OCI-LY7 (cell line): ENCODE data around the gene ADARB2. TPM values are rescaled to one million over a fixed set of nuclear protein-coding genes. Genes with fewer than 3 reads are reported as not detected.

Experiments used
- BruUV-seq: library from RNA; stranded (reverse); fragments of 400-500 nt; replicated peaks from 2 replicates; lab custom pipeline; 2021; lab: Mats Ljungman, UMichigan
- CTCF ChIA-PET: fragments of 300-600 bp; sonication (Branson Sonifier 250); formaldehyde crosslinking; loops from one replicate; lab custom pipeline; 2022; ENCODE audit warnings: antibody characterized with exemption; ENCODE audit not compliant: unreplicated experiment; lab: Charles Lee
- POLR2A ChIA-PET: fragments of 300-600 bp; sonication (Branson Sonifier 250); formaldehyde crosslinking; loops from one replicate; lab custom pipeline; 2022; ENCODE audit warnings: antibody characterized with exemption; lab: Charles Lee
- DNase-seq: peaks from one replicate; pipeline ENCODE4 v3.0.0-alpha.2; 2015; ENCODE audit warnings: low spot score
- H2AFZ ChIP-seq: fragments of 200-600 bp; sonication (generic), shearing (Covaris generic); 2 replicates; pipeline ENCODE4 v1.6.1; 2014; ENCODE audit warnings: mild to moderate bottlenecking, antibody characterized with exemption, low read length, moderate library complexity
- H3K27ac ChIP-seq: fragments of 200-600 bp; sonication (generic); 2 replicates; pipeline ENCODE4 v1.5.1; 2014; ENCODE audit warnings: mixed run types, low read depth, mild to moderate bottlenecking, moderate library complexity, low read length, inconsistent platforms; ENCODE audit not compliant: poor library complexity, severe bottlenecking
- H3K36me3 ChIP-seq: fragments of 200-600 bp; sonication (generic); 2 replicates; pipeline ENCODE4 v1.6.1; 2014; ENCODE audit warnings: mild to moderate bottlenecking, antibody characterized with exemption, low read length, moderate library complexity, mixed read lengths; ENCODE audit not compliant: insufficient read depth
- H3K4me1 ChIP-seq: fragments of 200-600 bp; sonication (generic); 2 replicates; pipeline ENCODE4 v1.5.1; 2014; ENCODE audit warnings: mild to moderate bottlenecking, low read length; ENCODE audit not compliant: insufficient read depth, poor library complexity, severe bottlenecking
- H3K4me2 ChIP-seq: fragments of 200-600 bp; sonication (generic); 2 replicates; pipeline ENCODE4 v1.6.1; 2014; ENCODE audit warnings: mild to moderate bottlenecking, low read length
- H3K4me3 ChIP-seq: fragments of 200-600 bp; sonication (generic); 2 replicates; pipeline ENCODE4 v1.5.1; 2014; ENCODE audit warnings: mild to moderate bottlenecking, low read depth, low read length; ENCODE audit not compliant: poor library complexity, severe bottlenecking
- H3K79me2 ChIP-seq: fragments of 200-600 bp; sonication (generic); 2 replicates; pipeline ENCODE4 v1.6.1; 2016; ENCODE audit warnings: low read depth, mild to moderate bottlenecking, low read length, moderate library complexity, mixed read lengths; ENCODE audit not compliant: insufficient read depth
- H3K9me2 ChIP-seq: fragments of 200-600 bp; sonication (generic); 2 replicates; pipeline ENCODE4 v1.6.1; 2016; ENCODE audit warnings: mild to moderate bottlenecking, low read length, mixed read lengths; ENCODE audit not compliant: insufficient read depth
- H3K9me3 ChIP-seq: fragments of 200-600 bp; sonication (generic); 2 replicates; pipeline ENCODE4 v1.6.1; 2014; ENCODE audit warnings: mild to moderate bottlenecking, mixed run types, low read length, mixed read lengths
- H4K20me1 ChIP-seq: fragments of 200-600 bp; sonication (generic); 2 replicates; pipeline ENCODE4 v1.6.1; 2014; ENCODE audit warnings: mild to moderate bottlenecking, antibody characterized with exemption, low read length, moderate library complexity, mixed read lengths; ENCODE audit not compliant: insufficient read depth
- CTCF ChIP-seq: fragments of 200-600 bp; sonication (generic); conservative IDR thresholded peaks from 2 replicates; pipeline ENCODE4 v1.5.1; 2014; ENCODE audit warnings: mild to moderate bottlenecking, antibody characterized with exemption, low read length, moderate library complexity, mixed read lengths
- EZH2phosphoT487 ChIP-seq: fragments of 200-600 bp; sonication (generic); IDR thresholded peaks from 2 replicates; pipeline ENCODE4 v1.6.1; 2018; ENCODE audit warnings: low read depth, borderline replicate concordance, mild to moderate bottlenecking, mixed run types, antibody characterized with exemption, low read length, moderate library complexity, mixed read lengths
- intact Hi-C: fragments of 100-400 bp; cut with micrococcal nuclease; formaldehyde crosslinking; loops from one replicate; pipeline ENCODE4 v1.10.0; 2022; ENCODE audit not compliant: unreplicated experiment
- total RNA-seq, 2 experiments: library from RNA; depleted of rRNA in 1 of 2; stranded (reverse); fragments of >200 nt in 1 of 2; shearing (Covaris generic) in 1 of 2; gene quantifications; 2 replicates each; pipeline ENCODE4 v1.2.3, GENCODE V29; 2014 to 2022

ADARB2 gene
- total RNA-seq, 2 experiments from 2014 or later = 0.03 TPM; not detected in 1

GRCh38 chr10:1346201-1346600, 391.1 kb downstream of the ADARB2 start:
- H3K4me2 ChIP-seq = no peak overlapping the region
- no TSS peak for BruUV-seq

GRCh38 chr10:1345368-1345767, 392.0 kb downstream of the ADARB2 start:
- no peaks in the 10 kb centered on the region for H3K9me3 ChIP-seq
- no peak for DNase-seq
- no TSS peak for BruUV-seq
- no peaks in the 10 kb centered on the region for H3K4me1 ChIP-seq
- CTCF ChIA-PET = no interaction called here
- H3K36me3 ChIP-seq = no peaks in the 10 kb centered on the region
- no peak overlapping the region for H3K27ac ChIP-seq
- POLR2A ChIA-PET = no interaction called here
- intact Hi-C loops = no loop called here
- no peak overlapping the region for H2AFZ ChIP-seq
- H4K20me1 ChIP-seq = no peaks in the 10 kb centered on the region
- no peaks in the 10 kb centered on the region for H3K79me2 ChIP-seq
- TF ChIP-seq CTCF (no peak), EZH2phosphoT487 (no peak)
- H3K4me3 ChIP-seq = no peak overlapping the region
- no peaks in the 10 kb centered on the region for H3K9me2 ChIP-seq
- H3K4me2 ChIP-seq = no peak overlapping the region

More at GRCh38 chr10:1346201-1346600, 391.1 kb downstream of the ADARB2 start:
- ChIA-PET CTCF (no interaction called here), POLR2A (no interaction called here)
- H3K79me2 ChIP-seq = no peaks in the 10 kb centered on the region
- H3K9me2 ChIP-seq = no peaks in the 10 kb centered on the region
- no peaks in the 10 kb centered on the region for H4K20me1 ChIP-seq
- H3K4me1 ChIP-seq = no peaks in the 10 kb centered on the region
- H3K4me3 ChIP-seq = no peak overlapping the region
- TF ChIP-seq EZH2phosphoT487 = no peak
- TF ChIP-seq CTCF = no peak
- H3K9me3 ChIP-seq = no peaks in the 10 kb centered on the region
- intact Hi-C loops = no loop called here
- H2AFZ ChIP-seq = no peak overlapping the region
- DNase-seq = no peak
- H3K36me3 ChIP-seq = no peaks in the 10 kb centered on the region
- H3K27ac ChIP-seq = no peak overlapping the region

- H4K20me1 ChIP-seq = no peaks in the 10 kb centered on the region
- intact Hi-C loops = no loop called here
- H3K9me3 ChIP-seq = no peaks in the 10 kb centered on the region
- no peak overlapping the region for H3K4me3 ChIP-seq
- no peaks in the 10 kb centered on the region for H3K9me2 ChIP-seq
- no peak overlapping the region for H2AFZ ChIP-seq
- no peaks in the 10 kb centered on the region for H3K36me3 ChIP-seq
- no peaks in the 10 kb centered on the region for H3K4me1 ChIP-seq
- ChIA-PET POLR2A (no interaction called here), CTCF (no interaction called here)
- no peak for DNase-seq
- no peak for TF ChIP-seq EZH2phosphoT487
- no peak for TF ChIP-seq CTCF
- no TSS peak for BruUV-seq
- no peak overlapping the region for H3K4me2 ChIP-seq
- H3K27ac ChIP-seq = no peak overlapping the region
- no peaks in the 10 kb centered on the region for H3K79me2 ChIP-seq
Observed at GRCh38 chr10:1344846-1345245, 392.5 kb downstream of the ADARB2 start.
